CD4-positive, alpha-beta T cell (primary cell): ENCODE results near the gene POU2F2. TPM values are rescaled to one million over a fixed set of nuclear protein-coding genes. Genes with fewer than 3 reads are reported as not detected.

Experiments used
- ATAC-seq: fragments of 200-7000 bp; cut with Tn5 transposase; one replicate; pipeline ENCODE4 v1.10.0; 2022; ENCODE audit warnings: mild to moderate bottlenecking; ENCODE audit not compliant: poor library complexity
- CTCF ChIA-PET: fragments of 350-600 bp; sonication (Branson Sonifier 250); formaldehyde crosslinking; loops from one replicate; lab custom pipeline; 2021; ENCODE audit warnings: antibody characterized with exemption, inconsistent platforms; lab: Charles Lee
- POLR2A ChIA-PET: fragments of 350-600 bp; sonication (Branson Sonifier 250); formaldehyde crosslinking; loops from one replicate; lab custom pipeline; 2021; ENCODE audit warnings: antibody characterized with exemption, inconsistent platforms; lab: Charles Lee
- DNase-seq, 14 experiments: peaks; one replicate each; pipeline ENCODE4 v3.0.0-alpha.2; 2013 to 2020; ENCODE audit warnings: mixed read lengths in 2 of 14
- H3K27ac ChIP-seq, 2 donors: one replicate each; pipeline versions ENCODE4 v1.5.1 to v1.7.0; 2013; ENCODE audit warnings: low read length in 2 of 2, low read depth in 1 of 2, mild to moderate bottlenecking in 1 of 2
- H3K27me3 ChIP-seq, 2 experiments: 1 replicate in 1 of 2; 2 replicates in 1 of 2; pipeline versions ENCODE4 v1.6.1 to v1.7.0; 2013; ENCODE audit warnings: low read length in 2 of 2, control low read depth in 1 of 2, mild to moderate bottlenecking in 1 of 2, moderate library complexity in 1 of 2; ENCODE audit not compliant: insufficient read depth in 2 of 2, control insufficient read depth in 1 of 2
- H3K36me3 ChIP-seq: one replicate; pipeline ENCODE4 v1.6.1; 2013; ENCODE audit warnings: low read length, control low read depth; ENCODE audit not compliant: insufficient read depth
- H3K4me1 ChIP-seq: one replicate; pipeline ENCODE4 v1.6.1; 2013; ENCODE audit warnings: low read length, control low read depth; ENCODE audit not compliant: insufficient read depth
- H3K4me3 ChIP-seq: one replicate; pipeline ENCODE4 v1.5.1; 2013; ENCODE audit warnings: mild to moderate bottlenecking, low read length, moderate library complexity
- H3K9me3 ChIP-seq, 2 experiments: 1 replicate in 1 of 2; 2 replicates in 1 of 2; pipeline versions ENCODE4 v1.6.1 to v1.7.0; 2013; ENCODE audit warnings: low read length in 2 of 2, mild to moderate bottlenecking in 2 of 2, control low read depth in 1 of 2, moderate library complexity in 1 of 2; ENCODE audit not compliant: control insufficient read depth in 1 of 2, insufficient read depth in 1 of 2
- H3K27ac Mint-ChIP-seq: one replicate; pipeline ENCODE4 v1.8.0; 2020; ENCODE audit warnings: mixed read lengths
- H3K27me3 Mint-ChIP-seq: one replicate; pipeline ENCODE4 v1.8.0; 2021; ENCODE audit warnings: mixed read lengths
- H3K36me3 Mint-ChIP-seq: one replicate; pipeline ENCODE4 v1.8.0; 2021; ENCODE audit warnings: low read depth, mixed read lengths
- H3K4me1 Mint-ChIP-seq: one replicate; pipeline ENCODE4 v1.8.0; 2021; ENCODE audit warnings: low read depth, mixed read lengths
- H3K4me3 Mint-ChIP-seq: one replicate; pipeline ENCODE4 v1.8.0; 2020; ENCODE audit warnings: mild to moderate bottlenecking, mixed read lengths
- H3K9me3 Mint-ChIP-seq: one replicate; pipeline ENCODE4 v1.8.0; 2020; ENCODE audit warnings: mixed read lengths
- intact Hi-C, 2 experiments: fragments of 100-400 bp; cut with DNase I in 1 of 2; cut with micrococcal nuclease in 1 of 2; formaldehyde crosslinking; loops; one replicate each; pipeline versions ENCODE4 v1.15.1 to v1.9.0; 2023 to 2025; cut with DNase I, micrococcal nuclease
- total RNA-seq, 174 experiments: library from RNA in 2 of 174; stranded (reverse) in 2 of 174; gene quantifications; one replicate each; pipeline ENCODE4 v1.2.3 and lab custom pipeline; 2021 to 2026
- TF ChIP-seq, protein P1 (sequence below): fragments of 200-600 bp; IDR thresholded peaks from one replicate; pipeline ENCODE4 v1.8.0; 2022; ENCODE audit warnings: antibody characterized with exemption, mild to moderate bottlenecking

Gene POU2F2
- total RNA-seq, 2 experiments from 2014 or later, result 18.6 to 19.9 TPM

- Mint-ChIP-seq H3K4me1 (peaks cover 18% of the 10 kb centered on the region), H3K27ac (no peak overlapping the region), H3K4me3 (no peak overlapping the region), H3K27me3 (no peaks in the 10 kb centered on the region), H3K36me3 (peaks cover 28% of the 10 kb centered on the region), H3K9me3 (no peaks in the 10 kb centered on the region)
- no peak overlapping the region for H3K4me3 ChIP-seq
- H3K27ac ChIP-seq, result no peak overlapping the region
- DNase-seq (no peak), ATAC-seq (no peak)
- no peaks in the 10 kb centered on the region for H3K27me3 ChIP-seq
- H3K9me3 ChIP-seq, result no peaks in the 10 kb centered on the region
- TF ChIP-seq, protein P1, sequence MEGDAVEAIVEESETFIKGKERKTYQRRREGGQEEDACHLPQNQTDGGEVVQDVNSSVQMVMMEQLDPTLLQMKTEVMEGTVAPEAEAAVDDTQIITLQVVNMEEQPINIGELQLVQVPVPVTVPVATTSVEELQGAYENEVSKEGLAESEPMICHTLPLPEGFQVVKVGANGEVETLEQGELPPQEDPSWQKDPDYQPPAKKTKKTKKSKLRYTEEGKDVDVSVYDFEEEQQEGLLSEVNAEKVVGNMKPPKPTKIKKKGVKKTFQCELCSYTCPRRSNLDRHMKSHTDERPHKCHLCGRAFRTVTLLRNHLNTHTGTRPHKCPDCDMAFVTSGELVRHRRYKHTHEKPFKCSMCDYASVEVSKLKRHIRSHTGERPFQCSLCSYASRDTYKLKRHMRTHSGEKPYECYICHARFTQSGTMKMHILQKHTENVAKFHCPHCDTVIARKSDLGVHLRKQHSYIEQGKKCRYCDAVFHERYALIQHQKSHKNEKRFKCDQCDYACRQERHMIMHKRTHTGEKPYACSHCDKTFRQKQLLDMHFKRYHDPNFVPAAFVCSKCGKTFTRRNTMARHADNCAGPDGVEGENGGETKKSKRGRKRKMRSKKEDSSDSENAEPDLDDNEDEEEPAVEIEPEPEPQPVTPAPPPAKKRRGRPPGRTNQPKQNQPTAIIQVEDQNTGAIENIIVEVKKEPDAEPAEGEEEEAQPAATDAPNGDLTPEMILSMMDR, result no peak
- intact Hi-C loops, result no loop called here
- ChIA-PET POLR2A (no interaction called here), CTCF (no interaction called here)
- peaks cover 25% of the 10 kb centered on the region for H3K4me1 ChIP-seq
- H3K36me3 ChIP-seq, result peaks cover 25% of the 10 kb centered on the region
These were observed 42.5 kb downstream of the POU2F2 start for GRCh38 chr19:42089772-42090171.

- Mint-ChIP-seq H3K27me3 (no peaks in the 10 kb centered on the region), H3K27ac (no peak overlapping the region), H3K4me1 (peaks cover 18% of the 10 kb centered on the region), H3K4me3 (no peak overlapping the region), H3K9me3 (no peaks in the 10 kb centered on the region), H3K36me3 (peaks cover 23% of the 10 kb centered on the region)
- ChIA-PET CTCF (no interaction called here), POLR2A (no interaction called here)
- peaks cover 20% of the 10 kb centered on the region for H3K36me3 ChIP-seq
- TF ChIP-seq, protein P1, result no peak
- H3K9me3 ChIP-seq, result no peaks in the 10 kb centered on the region
- ATAC-seq, result no peak
- peaks cover 25% of the 10 kb centered on the region for H3K4me1 ChIP-seq
- DNase-seq, result no peak
- H3K4me3 ChIP-seq, result no peak overlapping the region
- no peaks in the 10 kb centered on the region for H3K27me3 ChIP-seq
- intact Hi-C loops, result no loop called here
- H3K27ac ChIP-seq, result no peak overlapping the region
These were observed 43.0 kb downstream of the POU2F2 start for GRCh38 chr19:42089191-42089750.

GRCh38 chr19:42088471-42089190, 43.6 kb downstream of the POU2F2 start:
- Mint-ChIP-seq H3K4me1 (peaks cover 18% of the 10 kb centered on the region), H3K4me3 (no peak overlapping the region), H3K27me3 (no peaks in the 10 kb centered on the region), H3K27ac (no peak overlapping the region), H3K36me3 (peaks cover 21% of the 10 kb centered on the region), H3K9me3 (no peaks in the 10 kb centered on the region)
- intact Hi-C loops, result no loop called here
- H3K4me1 ChIP-seq, result peaks cover 25% of the 10 kb centered on the region
- no peaks in the 10 kb centered on the region for H3K9me3 ChIP-seq
- POLR2A ChIA-PET, result no interaction called here
- TF ChIP-seq, protein P1, result no peak
- ATAC-seq (no peak), DNase-seq (no peak)
- no peak overlapping the region for H3K4me3 ChIP-seq
- CTCF ChIA-PET, result no interaction called here
- H3K27ac ChIP-seq, result no peak overlapping the region
- peaks cover 14% of the 10 kb centered on the region for H3K36me3 ChIP-seq
- no peaks in the 10 kb centered on the region for H3K27me3 ChIP-seq
